Measurements from ENCODE around the gene ACSS1.

ACSS1 gene

DNA sequence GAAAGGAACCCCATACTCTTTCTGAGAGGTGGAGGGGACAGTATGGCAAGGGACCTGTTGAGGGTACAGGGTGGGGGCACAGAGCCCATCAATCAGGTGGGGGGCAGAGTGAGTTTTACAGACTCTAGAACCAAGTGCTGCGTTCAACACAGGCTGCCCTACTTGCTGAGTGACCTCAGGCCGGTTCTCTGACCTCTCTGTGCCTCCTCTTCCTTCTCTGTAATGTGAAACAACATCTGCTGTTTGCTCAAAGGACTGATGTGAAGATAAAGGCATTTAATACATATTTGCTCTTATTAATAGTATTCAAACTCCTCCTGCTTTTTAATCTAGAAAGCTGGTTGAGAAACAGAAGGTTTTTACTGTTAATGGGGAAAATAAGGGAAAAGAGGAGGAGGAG is 39.5 kb downstream of the ACSS1 start:
- TF ChIP-seq, protein P1, sequence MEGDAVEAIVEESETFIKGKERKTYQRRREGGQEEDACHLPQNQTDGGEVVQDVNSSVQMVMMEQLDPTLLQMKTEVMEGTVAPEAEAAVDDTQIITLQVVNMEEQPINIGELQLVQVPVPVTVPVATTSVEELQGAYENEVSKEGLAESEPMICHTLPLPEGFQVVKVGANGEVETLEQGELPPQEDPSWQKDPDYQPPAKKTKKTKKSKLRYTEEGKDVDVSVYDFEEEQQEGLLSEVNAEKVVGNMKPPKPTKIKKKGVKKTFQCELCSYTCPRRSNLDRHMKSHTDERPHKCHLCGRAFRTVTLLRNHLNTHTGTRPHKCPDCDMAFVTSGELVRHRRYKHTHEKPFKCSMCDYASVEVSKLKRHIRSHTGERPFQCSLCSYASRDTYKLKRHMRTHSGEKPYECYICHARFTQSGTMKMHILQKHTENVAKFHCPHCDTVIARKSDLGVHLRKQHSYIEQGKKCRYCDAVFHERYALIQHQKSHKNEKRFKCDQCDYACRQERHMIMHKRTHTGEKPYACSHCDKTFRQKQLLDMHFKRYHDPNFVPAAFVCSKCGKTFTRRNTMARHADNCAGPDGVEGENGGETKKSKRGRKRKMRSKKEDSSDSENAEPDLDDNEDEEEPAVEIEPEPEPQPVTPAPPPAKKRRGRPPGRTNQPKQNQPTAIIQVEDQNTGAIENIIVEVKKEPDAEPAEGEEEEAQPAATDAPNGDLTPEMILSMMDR (IDR thresholded peaks at IDR 0.05; ENCODE audit: low read depth, low read length) = no peak
- DNase-seq (ENCODE audit: low read depth in 2 of 2) = no peak
- H3K4me3 ChIP-seq (replicated peaks in 1 of 2; ENCODE audit: low read depth in 2 of 2, low read length in 2 of 2) = no peak overlapping the region

DNA sequence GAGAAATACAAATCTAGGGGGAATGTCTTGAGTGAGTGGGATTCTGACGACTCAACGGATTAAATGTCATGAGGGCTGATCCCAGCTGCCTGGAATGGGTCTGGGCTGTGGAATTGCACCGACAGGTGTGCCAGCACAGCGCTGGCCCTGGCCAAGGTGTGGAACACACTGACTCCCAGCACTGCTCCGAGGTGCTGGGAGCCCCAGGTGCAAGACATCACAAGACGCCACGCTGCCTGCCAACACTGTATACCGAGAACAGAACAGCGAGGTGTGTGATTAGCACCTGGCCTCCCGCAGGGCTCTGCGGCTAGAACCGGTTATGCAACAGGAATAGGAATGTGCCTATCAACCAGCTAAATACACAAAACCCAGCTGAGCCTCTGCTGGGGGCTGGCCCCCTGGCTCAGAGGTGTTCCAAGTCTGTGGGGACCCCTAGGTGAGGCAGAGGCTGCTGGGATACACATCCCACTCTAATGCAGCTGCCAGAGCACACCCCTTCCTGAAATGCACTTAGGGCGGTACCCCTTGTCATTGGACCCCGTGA is 40.6 kb downstream of the ACSS1 start:
- TF ChIP-seq, protein P1 (IDR thresholded peaks at IDR 0.05; ENCODE audit: low read depth, low read length) = no peak
- H3K4me3 ChIP-seq (replicated peaks in 1 of 2; ENCODE audit: low read depth in 2 of 2, low read length in 2 of 2) = no peak overlapping the region
- no peak for DNase-seq (ENCODE audit: low read depth in 2 of 2)

DNA sequence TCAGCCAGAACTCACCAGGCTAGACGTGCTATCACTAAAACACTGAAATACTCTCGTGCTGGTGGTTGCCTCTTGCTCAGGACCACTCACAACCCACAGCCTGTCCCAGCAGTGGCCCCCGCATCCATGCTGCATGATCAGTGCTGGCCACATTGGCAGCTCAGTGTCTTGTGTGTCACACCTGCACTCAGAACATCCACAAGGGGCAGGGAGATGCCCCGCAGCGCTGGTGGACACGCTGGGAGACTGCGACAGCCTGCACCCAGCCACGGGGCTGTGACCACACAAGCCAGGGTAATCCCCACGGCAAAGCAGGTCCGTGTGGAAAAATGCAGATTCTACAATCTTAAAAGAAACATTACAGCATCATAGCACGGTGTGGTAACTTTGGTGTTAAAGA is 41.5 kb downstream of the ACSS1 start:
- no peak overlapping the region for H3K4me3 ChIP-seq (replicated peaks in 1 of 2; ENCODE audit: low read depth in 2 of 2, low read length in 2 of 2)
- no peak for DNase-seq (ENCODE audit: low read depth in 2 of 2)
- TF ChIP-seq, protein P1 (IDR thresholded peaks at IDR 0.05; ENCODE audit: low read depth, low read length) = no peak

DNA sequence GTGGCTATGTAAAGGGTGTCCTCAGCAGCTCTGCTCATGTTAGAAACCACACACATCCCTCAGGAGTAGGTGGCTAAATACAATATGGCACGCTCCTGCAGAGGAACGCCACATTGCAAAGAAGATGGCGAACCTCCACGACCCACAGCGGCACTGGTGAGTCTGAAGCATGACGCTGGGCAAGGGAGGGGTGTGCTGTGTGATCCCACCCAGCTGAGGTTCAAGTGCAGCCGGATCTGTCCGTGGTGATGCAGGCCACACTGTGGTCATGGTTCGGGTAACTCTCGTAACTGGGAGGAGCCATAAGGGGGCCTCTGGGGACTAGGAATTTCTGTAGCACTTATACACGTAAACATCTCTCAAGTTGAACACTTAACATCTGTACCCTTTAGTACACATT is 42.0 kb downstream of the ACSS1 start:
- no peak overlapping the region for H3K4me3 ChIP-seq (replicated peaks in 1 of 2; ENCODE audit: low read depth in 2 of 2, low read length in 2 of 2)
- TF ChIP-seq, protein P1 (IDR thresholded peaks at IDR 0.05; ENCODE audit: low read depth, low read length) = no peak
- DNase-seq (ENCODE audit: low read depth in 2 of 2) = no peak

DNA sequence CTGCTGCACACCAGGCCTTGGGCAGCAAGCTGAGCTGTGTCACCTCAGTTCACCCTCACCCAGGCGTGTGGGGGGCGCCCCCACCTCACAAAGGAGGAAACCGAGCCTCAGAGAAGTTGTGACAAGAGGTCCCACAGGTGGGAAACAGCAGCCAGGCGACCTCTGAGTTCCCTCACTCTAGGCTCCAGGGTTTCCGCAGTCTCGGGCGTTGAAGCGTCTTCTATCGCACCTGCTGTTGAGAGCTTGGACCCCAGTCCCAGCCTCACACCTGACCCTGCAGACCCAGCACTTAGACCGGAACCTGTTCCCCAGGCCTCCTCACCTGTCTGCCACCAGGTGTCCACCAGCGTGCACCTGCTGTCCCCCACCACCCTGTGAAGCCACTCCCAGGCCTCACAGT is 43.1 kb downstream of the ACSS1 start:
- DNase-seq (ENCODE audit: low read depth in 2 of 2) = no peak
- no peak overlapping the region for H3K4me3 ChIP-seq (replicated peaks in 1 of 2; ENCODE audit: low read depth in 2 of 2, low read length in 2 of 2)
- TF ChIP-seq, protein P1 (IDR thresholded peaks at IDR 0.05; ENCODE audit: low read depth, low read length) = no peak

DNA sequence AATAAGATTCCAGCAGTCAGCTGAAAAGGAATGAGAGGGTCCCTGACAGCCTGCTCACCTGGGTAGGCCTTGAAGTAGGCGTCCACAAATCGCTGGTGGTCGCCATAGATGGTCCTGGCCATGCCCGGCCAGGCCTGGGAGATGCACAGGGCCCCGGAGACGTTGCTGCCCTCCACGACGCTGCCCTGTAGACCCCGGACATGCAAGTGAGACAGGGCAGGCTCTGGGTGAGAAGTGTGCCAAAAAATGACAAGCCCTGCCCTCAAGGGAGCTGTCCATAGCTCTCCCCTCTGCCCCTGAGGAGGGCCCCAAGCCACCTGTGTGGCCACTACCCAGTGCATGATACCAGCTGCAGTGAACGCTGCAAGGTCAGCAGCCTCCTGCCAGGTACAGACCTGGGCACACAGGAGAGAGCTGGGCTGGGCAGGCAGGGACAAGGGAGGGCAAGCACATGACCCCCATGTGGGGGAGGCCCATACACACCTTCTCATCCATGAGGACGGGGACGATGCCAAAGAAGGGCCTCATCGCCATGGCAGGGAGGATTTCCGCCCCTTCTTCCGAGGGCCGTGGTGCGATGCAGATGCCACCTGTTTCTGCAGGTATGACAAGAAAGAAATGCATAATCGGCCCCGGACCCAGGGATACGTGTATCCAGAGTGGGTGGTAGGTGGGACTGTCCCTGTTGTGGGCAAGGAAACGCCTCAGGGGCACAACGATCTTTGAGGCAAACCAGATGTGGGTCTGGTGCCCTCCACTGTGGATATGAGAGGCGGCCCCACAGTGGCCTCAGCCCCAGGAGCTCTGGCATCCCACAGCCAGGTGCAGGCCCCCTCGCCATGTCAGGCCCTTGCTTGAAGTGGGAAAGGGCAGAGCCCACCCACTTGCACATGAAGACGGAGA is 44.2 kb downstream of the ACSS1 start:
- DNase-seq (ENCODE audit: low read depth in 2 of 2) = no peak
- H3K4me3 ChIP-seq (replicated peaks in 1 of 2; ENCODE audit: low read depth in 2 of 2, low read length in 2 of 2) = no peak overlapping the region
- TF ChIP-seq, protein P1 (IDR thresholded peaks at IDR 0.05; ENCODE audit: low read depth, low read length) = no peak

Measured in cardiac fibroblast (primary cell).